Natural killer cell (primary cell): ENCODE data around the gene FKBP1A. TPM values are rescaled to one million over a fixed set of nuclear protein-coding genes. Genes with fewer than 3 reads are reported as not detected.

Experiments
- ATAC-seq, 3 donors: fragments of 150-1000 bp in 2 of 3; fragments of 200-7000 bp in 1 of 3; cut with Tn5 transposase; 1 replicate in 1 of 3; 2 replicates in 2 of 3; pipeline ENCODE4 v1.10.0; 2021; ENCODE audit warnings: mild to moderate bottlenecking in 2 of 3, moderate library complexity in 2 of 3
- DNase-seq, 2 donors: peaks; one replicate each; pipeline versions ENCODE4 v3.0.0 to v3.0.0-alpha.2; 2013 to 2021; ENCODE audit warnings: mixed read lengths in 1 of 2
- H3K27ac ChIP-seq: one replicate; pipeline ENCODE4 v1.5.1; 2013; ENCODE audit warnings: mild to moderate bottlenecking, low read length
- H3K27me3 ChIP-seq: one replicate; pipeline ENCODE4 v1.6.1; 2013; ENCODE audit warnings: low read length; ENCODE audit not compliant: control insufficient read depth, insufficient read depth
- H3K36me3 ChIP-seq: one replicate; pipeline ENCODE4 v1.6.1; 2013; ENCODE audit warnings: low read length; ENCODE audit not compliant: control insufficient read depth, insufficient read depth
- H3K4me1 ChIP-seq: one replicate; pipeline ENCODE4 v1.6.1; 2013; ENCODE audit warnings: low read length; ENCODE audit not compliant: control insufficient read depth, insufficient read depth
- H3K4me3 ChIP-seq: one replicate; pipeline ENCODE4 v1.5.1; 2013; ENCODE audit warnings: low read length
- H3K9me3 ChIP-seq: one replicate; pipeline ENCODE4 v1.6.1; 2013; ENCODE audit warnings: low read length; ENCODE audit not compliant: control insufficient read depth, insufficient read depth
- H3K27ac Mint-ChIP-seq, 2 donors: one replicate each; pipeline ENCODE4 v1.8.0; 2022; ENCODE audit warnings: mild to moderate bottlenecking in 2 of 2, mixed read lengths in 2 of 2, moderate library complexity in 1 of 2
- H3K27me3 Mint-ChIP-seq, 2 donors: one replicate each; pipeline ENCODE4 v1.8.0; 2022; ENCODE audit warnings: low read depth in 2 of 2, mixed read lengths in 2 of 2
- H3K36me3 Mint-ChIP-seq: one replicate; pipeline ENCODE4 v1.8.0; 2022; ENCODE audit warnings: mixed read lengths
- H3K4me1 Mint-ChIP-seq, 2 donors: one replicate each; pipeline ENCODE4 v1.8.0; 2022; ENCODE audit warnings: mixed read lengths in 2 of 2
- H3K4me3 Mint-ChIP-seq: one replicate; pipeline ENCODE4 v1.8.0; 2022; ENCODE audit warnings: mild to moderate bottlenecking, moderate library complexity, mixed read lengths
- H3K9me3 Mint-ChIP-seq, 2 donors: one replicate each; pipeline ENCODE4 v1.8.0; 2022; ENCODE audit warnings: mixed read lengths in 2 of 2
- CTCF ChIP-seq: fragments of 200-600 bp; IDR thresholded peaks from one replicate; pipeline ENCODE4 v1.8.0; 2022; ENCODE audit warnings: antibody characterized with exemption
- WGBS: methylation state at CpG from one replicate; pipeline ENCODE4 v1.1.7; 2013; ENCODE audit warnings: missing lambda C conversion rate; ENCODE audit not compliant: insufficient coverage; 5-methylcytosine and 5-hydroxymethylcytosine counted together
- intact Hi-C: fragments of 100-400 bp; cut with micrococcal nuclease; formaldehyde crosslinking; loops from one replicate; pipeline ENCODE4 v1.14.2; 2022
- total RNA-seq, 4 donors: library from RNA; stranded (reverse); fragments of 120-200 nt in 1 of 4; gene quantifications; one replicate each; pipeline versions ENCODE4 v1.2.3 to v1.2.4, GENCODE V29; 2013 to 2022

Gene FKBP1A
- total RNA-seq, 3 donors from 2014 or later (not counting 1 experiment from before 2014, with no cell fraction given) = 74.6 to 76.4 (median 75.4) TPM

DNA sequence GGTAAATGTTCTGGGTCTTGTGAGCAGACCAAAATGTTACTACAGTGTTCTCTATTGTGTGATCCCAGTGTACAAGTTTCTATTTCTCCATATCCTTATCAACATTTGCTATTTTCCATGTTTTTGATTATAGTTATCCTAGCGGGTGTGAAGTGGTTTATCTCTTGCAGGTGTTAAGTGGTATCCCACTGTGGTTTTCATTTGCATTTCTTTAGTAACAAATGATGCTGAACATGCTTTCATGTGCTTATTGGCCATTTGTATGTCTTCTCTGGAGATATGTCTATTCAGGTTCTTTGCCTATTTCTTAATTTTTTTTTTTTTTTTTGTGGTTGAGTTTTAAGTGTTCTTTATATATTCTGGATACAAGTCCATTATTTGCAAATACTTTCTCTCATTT is 38.3 kb upstream of the FKBP1A start:
- Mint-ChIP-seq H3K4me3 (no peak overlapping the region), H3K27ac (no peak overlapping the region), H3K27me3 (peaks cover 51 to 76% of the 10 kb centered on the region in 2 donors), H3K36me3 (no peaks in the 10 kb centered on the region), H3K4me1 (peaks cover 13 to 15% of the 10 kb centered on the region in 2 donors), H3K9me3 (no peaks in the 10 kb centered on the region)
- H3K4me3 ChIP-seq = no peak overlapping the region
- H3K9me3 ChIP-seq = no peaks in the 10 kb centered on the region
- no peaks in the 10 kb centered on the region for H3K36me3 ChIP-seq
- peaks cover 15% of the 10 kb centered on the region for H3K4me1 ChIP-seq
- no peak for ATAC-seq
- intact Hi-C loops = no loop called here
- DNase-seq = no peak
- TF ChIP-seq CTCF = no peak
- H3K27me3 ChIP-seq = peaks cover 42% of the 10 kb centered on the region
- H3K27ac ChIP-seq = no peak overlapping the region
- 0% methylated on average over 1 of the region's 1 CpG for WGBS

- H3K4me3 ChIP-seq = no peak overlapping the region
- Mint-ChIP-seq H3K27me3 (peaks cover 60 to 76% of the 10 kb centered on the region in 2 donors), H3K27ac (no peak overlapping the region), H3K4me1 (peaks cover 9 to 13% of the 10 kb centered on the region in 2 donors), H3K4me3 (no peak overlapping the region), H3K36me3 (no peaks in the 10 kb centered on the region), H3K9me3 (no peaks in the 10 kb centered on the region)
- H3K9me3 ChIP-seq = no peaks in the 10 kb centered on the region
- TF ChIP-seq CTCF = no peak
- peaks cover 39% of the 10 kb centered on the region for H3K27me3 ChIP-seq
- WGBS = 100% methylated on average over 1 of the region's 1 CpG
- H3K4me1 ChIP-seq = peaks cover 11% of the 10 kb centered on the region
- intact Hi-C loops = no loop called here
- DNase-seq (no peak), ATAC-seq (no peak)
- no peaks in the 10 kb centered on the region for H3K36me3 ChIP-seq
- H3K27ac ChIP-seq = no peak overlapping the region
Observed at GRCh38 chr20:1430004-1430451, 37.2 kb upstream of the FKBP1A start.

DNA sequence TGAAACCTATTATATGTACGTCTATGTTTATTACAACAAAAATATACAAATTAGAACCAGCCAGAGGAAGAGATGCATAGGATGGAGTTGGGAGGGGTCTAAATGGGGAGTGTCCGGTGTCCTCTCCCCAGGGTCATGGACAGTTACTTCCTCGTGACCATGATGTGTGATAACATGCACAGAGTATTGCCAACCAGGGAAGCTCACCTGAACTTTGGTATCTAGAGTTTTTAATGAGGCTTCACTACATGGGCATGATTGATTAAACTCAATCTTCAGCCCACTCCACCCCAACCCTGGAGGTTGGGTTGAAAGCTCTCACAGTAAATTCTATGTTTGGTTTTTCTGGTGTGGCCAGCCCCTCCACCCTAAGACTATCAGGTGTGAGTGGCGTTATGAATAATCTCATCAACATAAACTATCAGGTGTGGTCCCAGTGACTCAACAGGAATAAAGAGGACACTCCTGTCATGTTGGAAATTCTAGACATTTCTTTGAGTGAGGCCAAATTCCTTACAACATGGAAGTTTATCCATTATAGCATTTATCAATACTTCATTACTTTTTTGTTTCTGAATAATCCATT is 36.4 kb upstream of the FKBP1A start:
- no peak overlapping the region for H3K4me3 ChIP-seq
- intact Hi-C loops = no loop called here
- H3K27ac Mint-ChIP-seq = no peak overlapping the region
- no peak for ATAC-seq
- no peak for TF ChIP-seq CTCF
- 93% methylated on average over 3 of the region's 4 CpGs for WGBS
- no peaks in the 10 kb centered on the region for H3K36me3 ChIP-seq
- peaks cover 5% of the 10 kb centered on the region for H3K4me1 ChIP-seq
- H3K9me3 ChIP-seq = no peaks in the 10 kb centered on the region
- peaks cover 68 to 82% of the 10 kb centered on the region in 2 donors for H3K27me3 Mint-ChIP-seq
- no peaks in the 10 kb centered on the region for H3K36me3 Mint-ChIP-seq
- H3K4me1 Mint-ChIP-seq = peaks cover under 1 to 5% of the 10 kb centered on the region in 2 donors
- no peak overlapping the region for H3K4me3 Mint-ChIP-seq
- H3K27ac ChIP-seq = no peak overlapping the region
- no peak for DNase-seq
- H3K27me3 ChIP-seq = peaks cover 39% of the 10 kb centered on the region
- H3K9me3 Mint-ChIP-seq = no peaks in the 10 kb centered on the region
